HepG2 (cell line): ENCODE results near the gene VPS13D. TPM values are rescaled to one million over a fixed set of nuclear protein-coding genes. Genes with fewer than 3 reads are reported as not detected.

Experiments
- ATAC-seq: fragments of 200-7000 bp; cut with Tn5 transposase; 3 replicates; pipeline ENCODE4 v1.9.1; 2020; ENCODE audit warnings: mild to moderate bottlenecking, moderate library complexity
- BruUV-seq: library from RNA; stranded (reverse); fragments of 400-500 nt; replicated peaks from 2 replicates; lab custom pipeline; 2021; lab: Mats Ljungman, UMichigan
- CTCF ChIA-PET: fragments of 300-600 bp; formaldehyde crosslinking; extraction: SDS; loops from one replicate; lab custom pipeline; 2021; ENCODE audit warnings: low total read pairs, inconsistent platforms, low intra/inter-chr PET ratio; lab: Yijun Ruan, JAX
- POLR2A ChIA-PET: fragments of 350-600 bp; sonication (Branson Sonifier 250); formaldehyde crosslinking; loops from one replicate; lab custom pipeline; 2020; ENCODE audit warnings: antibody characterized with exemption, inconsistent platforms; lab: Yijun Ruan, JAX
- DNase-seq: peaks from one replicate; pipeline ENCODE4 v3.0.0-alpha.2; 2015; ENCODE audit warnings: low spot score
- FAIRE-seq: peaks from 3 replicates; lab custom pipeline; 2011; peaks lifted over from hg19 to GRCh38; lab: Jason Lieb, UNC
- H2AFZ ChIP-seq: one replicate; pipeline ENCODE4 v1.6.1; 2011; ENCODE audit warnings: low read length, inconsistent platforms
- H3K27ac ChIP-seq: fragments of 300-600 bp; 3 replicates; pipeline ENCODE4 v1.8.0; 2011; ENCODE audit warnings: mixed run types, mild to moderate bottlenecking, mixed read lengths, low read length, inconsistent platforms; ENCODE audit not compliant: insufficient read depth; ENCODE audit errors: extremely low read length
- H3K27me3 ChIP-seq, 2 experiments: fragments of 200-600 bp in 1 of 2; 2 replicates in 1 of 2; 3 replicates in 1 of 2; pipeline versions ENCODE4 v1.6.0 to v1.8.0; 2011; ENCODE audit warnings: low read length in 2 of 2, mild to moderate bottlenecking in 2 of 2, moderate library complexity in 2 of 2, inconsistent platforms in 1 of 2; ENCODE audit not compliant: insufficient read depth in 2 of 2, control insufficient read depth in 1 of 2
- H3K36me3 ChIP-seq, 2 experiments: fragments of 200-600 bp in 1 of 2; replicated peaks in 1 of 2; 2 replicates in 1 of 2; 3 replicates in 1 of 2; pipeline versions ENCODE4 v1.5.1 to v1.8.0; 2011; ENCODE audit warnings: low read length in 2 of 2, inconsistent platforms in 1 of 2; ENCODE audit not compliant: insufficient read depth in 2 of 2, control insufficient read depth in 1 of 2
- H3K4me1 ChIP-seq: 2 replicates; pipeline ENCODE4 v1.5.1; 2012; ENCODE audit warnings: low read length, inconsistent platforms; ENCODE audit not compliant: insufficient read depth
- H3K4me2 ChIP-seq: 2 replicates; pipeline ENCODE4 v1.6.0; 2011; ENCODE audit warnings: low read depth, low read length, inconsistent platforms
- H3K4me3 ChIP-seq, 3 experiments: fragments of 200-600 bp in 1 of 3; sonication (generic), shearing (Covaris generic) in 1 of 3; replicated peaks in 1 of 3; 2 replicates each; pipeline ENCODE4 v1.5.1; 2011 to 2016; ENCODE audit warnings: low read length in 3 of 3, inconsistent platforms in 2 of 3, low read depth in 2 of 3, mild to moderate bottlenecking in 2 of 3, control low read depth in 1 of 3, mixed read lengths in 1 of 3; ENCODE audit not compliant: insufficient read depth in 1 of 3
- H3K79me2 ChIP-seq: one replicate; pipeline ENCODE4 v1.6.1; 2011; ENCODE audit warnings: low read length, inconsistent platforms; ENCODE audit not compliant: insufficient read depth
- H3K9ac ChIP-seq: 2 replicates; pipeline ENCODE4 v1.6.0; 2011; ENCODE audit warnings: mild to moderate bottlenecking, low read depth, low read length, inconsistent platforms; ENCODE audit not compliant: insufficient read depth
- H3K9me3 ChIP-seq: 2 replicates; pipeline ENCODE4 v1.5.1; 2012; ENCODE audit warnings: mild to moderate bottlenecking, low read length
- H4K20me1 ChIP-seq: 2 replicates; pipeline ENCODE4 v1.6.0; 2011; ENCODE audit warnings: inconsistent platforms, mild to moderate bottlenecking, low read length, moderate library complexity; ENCODE audit not compliant: insufficient read depth
- AKNA ChIP-seq: sonication (generic); formaldehyde crosslinking; IDR thresholded peaks from 2 replicates; pipeline ENCODE4 v1.4.0; 2020; ENCODE audit warnings: missing genetic modification reagents, borderline replicate concordance
- BCL6 ChIP-seq: IDR thresholded peaks from 2 replicates; pipeline ENCODE4 v1.6.1; 2016; ENCODE audit warnings: missing genetic modification reagents, missing compliant biosample characterization
- CENPBD1 ChIP-seq: sonication (generic); formaldehyde crosslinking; IDR thresholded peaks from 2 replicates; pipeline ENCODE4 v1.8.0; 2022; ENCODE audit warnings: missing genetic modification reagents, low read depth, mild to moderate bottlenecking, borderline replicate concordance
- CREM ChIP-seq, 2 experiments: sonication (generic) in 1 of 2; formaldehyde crosslinking in 1 of 2; IDR thresholded peaks; 2 replicates each; pipeline versions ENCODE4 v1.4.0 to v1.6.1; 2016 to 2020; ENCODE audit warnings: antibody characterized with exemption in 1 of 2, mild to moderate bottlenecking in 1 of 2, missing genetic modification reagents in 1 of 2
- EP300 ChIP-seq, 3 experiments: sonication (generic) in 1 of 3; formaldehyde crosslinking in 1 of 3; IDR thresholded peaks; 2 replicates each; pipeline versions ENCODE4 v1.5.1 to v1.6.1; 2011 to 2020; ENCODE audit warnings: low read depth in 2 of 3, low read length in 2 of 3, borderline replicate concordance in 1 of 3, improper control_type of control experiment in 1 of 3, mild to moderate bottlenecking in 1 of 3, missing genetic modification reagents in 1 of 3, moderate library complexity in 1 of 3
- FOXK1 ChIP-seq: sonication (generic); formaldehyde crosslinking; IDR thresholded peaks from 2 replicates; pipeline ENCODE4 v1.4.0; 2020; ENCODE audit warnings: low read depth, missing genetic modification reagents, borderline replicate concordance
- NFYC ChIP-seq: IDR thresholded peaks from 2 replicates; pipeline ENCODE4 v1.6.1; 2016; ENCODE audit warnings: missing genetic modification reagents, missing compliant biosample characterization
- PHF5A ChIP-seq: IDR thresholded peaks from one replicate; pipeline ENCODE4 v1.6.1; 2018; ENCODE audit warnings: low read depth, missing genetic modification reagents; ENCODE audit not compliant: unreplicated experiment
- RARA ChIP-seq: IDR thresholded peaks from 2 replicates; pipeline ENCODE4 v1.6.1; 2016; ENCODE audit warnings: missing genetic modification reagents, missing compliant biosample characterization
- RXRB ChIP-seq: IDR thresholded peaks from 2 replicates; pipeline ENCODE4 v1.6.1; 2016; ENCODE audit warnings: borderline replicate concordance, missing genetic modification reagents, missing compliant biosample characterization
- SKI ChIP-seq: fragments of 450-650 bp; IDR thresholded peaks from one replicate; pipeline ENCODE4 v1.6.1; 2018; ENCODE audit warnings: mild to moderate bottlenecking; ENCODE audit not compliant: partially characterized antibody
- SOX5 ChIP-seq: IDR thresholded peaks from 2 replicates; pipeline ENCODE4 v1.6.1; 2016; ENCODE audit warnings: borderline replicate concordance
- ZFP41 ChIP-seq: sonication (generic); formaldehyde crosslinking; IDR thresholded peaks from 2 replicates; pipeline ENCODE4 v1.4.0; 2020; ENCODE audit warnings: mild to moderate bottlenecking, missing genetic modification reagents, borderline replicate concordance
- ZKSCAN8 ChIP-seq: IDR thresholded peaks from 2 replicates; pipeline ENCODE4 v1.6.1; 2016; ENCODE audit warnings: borderline replicate concordance, missing genetic modification reagents, missing compliant biosample characterization
- ZNF367 ChIP-seq: sonication (generic); formaldehyde crosslinking; IDR thresholded peaks from 2 replicates; pipeline ENCODE4 v1.4.0; 2020; ENCODE audit warnings: missing genetic modification reagents, borderline replicate concordance
- ZNF614 ChIP-seq: IDR thresholded peaks from 2 replicates; pipeline ENCODE4 v1.6.1; 2018; ENCODE audit warnings: missing biosample characterization, missing genetic modification reagents, inconsistent platforms, borderline replicate concordance
- ZNF770 ChIP-seq: sonication (generic); formaldehyde crosslinking; IDR thresholded peaks from 2 replicates; pipeline ENCODE4 v1.5.0; 2020; ENCODE audit warnings: mild to moderate bottlenecking, missing genetic modification reagents
- WGBS: methylation state at CpG from one replicate; pipeline ENCODE4 v1.1.6; 2017; ENCODE audit warnings: low lambda C conversion rate; 5-methylcytosine and 5-hydroxymethylcytosine counted together
- in situ Hi-C: cut with HindIII; loops from 2 replicates; pipeline ENCODE4 v1.10.0; 2017; ENCODE audit warnings: low pct_unique_long_range_greater_than_20kb; ENCODE audit not compliant: extremely low pct_ligation_motif_present
- intact Hi-C: fragments of 100-400 bp; cut with micrococcal nuclease; formaldehyde crosslinking; loops from one replicate; pipeline ENCODE4 v1.10.0; 2022; ENCODE audit not compliant: unreplicated experiment
- polyA plus RNA-seq, 8 experiments: library from polyadenylated mRNA; depleted of rRNA in 3 of 8; stranded (reverse) in 7 of 8; unstranded in 1 of 8; fragments of >200 nt; fragmentation: Illumina TruSeq in 4 of 8; extraction: Trizol in 4 of 8; gene quantifications; 2 replicates each; pipeline versions ENCODE4 v1.2.1 to v1.2.3, GENCODE V29; 2011 to 2016; ENCODE audit warnings: low read depth in 4 of 8, missing spikeins in 1 of 8, mixed read lengths in 1 of 8; ENCODE audit not compliant: insufficient read depth in 1 of 8
- total RNA-seq, 5 experiments: library from RNA; depleted of rRNA; stranded (reverse); fragments of >200 nt; fragmentation: Illumina TruSeq; extraction: Trizol; gene quantifications; 2 replicates each; pipeline ENCODE4 v1.2.3, GENCODE V29; 2016; ENCODE audit warnings: low read depth in 1 of 5

Gene VPS13D
- total and polyA plus RNA-seq, 2 of the 13 experiments (the other 11 are each of a cell fraction or from before 2014, with no cell fraction given) = 8.6 to 13.9 TPM

GRCh38 chr1:12437629-12438028, 207.8 kb downstream of the VPS13D start:
- H3K4me2 ChIP-seq = peak overlapping the region; percentile 40
- no peak overlapping the region for H3K4me3 ChIP-seq
- ATAC-seq (peak; percentile 34; the same call in 2 of the 3 replicates), FAIRE-seq (peak; percentile 74), DNase-seq (peak; percentile 65)
- no peak overlapping the region for H3K9ac ChIP-seq
- no peaks in the 10 kb centered on the region for H3K9me3 ChIP-seq
- in situ Hi-C loops (no loop called here), intact Hi-C loops (no loop called here)
- H3K27ac ChIP-seq = peak overlapping the region; percentile 66
- POLR2A ChIA-PET = interaction anchor here (1.0 to 2.7 kb wide), 5 partner anchors 57 to 181 kb away, joined by 3 to 9 read pairs (median 8); partner anchors contain the start of gene DHRS3
- no peaks in the 10 kb centered on the region for H4K20me1 ChIP-seq
- no peak overlapping the region for H2AFZ ChIP-seq
- no peaks in the 10 kb centered on the region for H3K27me3 ChIP-seq
- H3K36me3 ChIP-seq = no peaks in the 10 kb centered on the region; a peak in 1 of 5 replicates
- no TSS peak for BruUV-seq
- 1% methylated on average over 2 of the region's 2 CpGs for WGBS
- H3K4me1 ChIP-seq = peaks cover 79% of the 10 kb centered on the region
- CTCF ChIA-PET = no interaction called here
- H3K79me2 ChIP-seq = no peaks in the 10 kb centered on the region
- no peak for TF ChIP-seq NFYC (CRISPR knock-in tag)
- TF ChIP-seq AKNA (CRISPR knock-in tag) = no peak
- peak; percentile 59 for TF ChIP-seq BCL6 (CRISPR knock-in tag)
- peak in 1 of 2 experiments; percentile 57; a peak in 2 of 4 replicates for TF ChIP-seq EP300 (IDR thresholded peaks at IDR 0.05; ENCODE audit: low read depth in 2 of 2, low read length in 2 of 2)
- no peak for TF ChIP-seq EP300 (CRISPR knock-in tag; IDR thresholded peaks at IDR 0.05; ENCODE audit: borderline replicate concordance)
- TF ChIP-seq CREM (IDR thresholded peaks at IDR 0.05) = peak; percentile 16; the same call in 1 of the 2 replicates
- TF ChIP-seq CREM (CRISPR knock-in tag; IDR thresholded peaks at IDR 0.05) = no peak
- 0 out of 2 replicates have a peak, but pooled peaks have one; percentile 30 for TF ChIP-seq ZNF614 (CRISPR knock-in tag)
- no peak for TF ChIP-seq ZNF770 (CRISPR knock-in tag)
- TF ChIP-seq PHF5A (CRISPR knock-in tag) = no peak
- peak; percentile 70; the same call in 1 of the 2 replicates for TF ChIP-seq RXRB (CRISPR knock-in tag)
- TF ChIP-seq RARA (CRISPR knock-in tag) = peak; percentile 79
- peak; percentile 22 for TF ChIP-seq SKI
- no peak for TF ChIP-seq ZKSCAN8 (CRISPR knock-in tag)
- TF ChIP-seq CENPBD1 (CRISPR knock-in tag) = no peak
- peak; percentile 32; the same call in 1 of the 2 replicates for TF ChIP-seq FOXK1
- TF ChIP-seq ZFP41 (CRISPR knock-in tag) = no peak
- no peak for TF ChIP-seq ZNF367 (CRISPR knock-in tag)
- peak; percentile 46; the same call in 1 of the 2 replicates for TF ChIP-seq SOX5 (CRISPR knock-in tag)
